ENCODE measurements around the gene EXO5.

GRCh38 chr1:40519517-40519916, 10.9 kb downstream of the EXO5 start:
- TF ChIP-seq CTCF (IDR thresholded peaks at IDR 0.05; ENCODE audit: borderline replicate concordance, extremely low read depth, low read length, poor library complexity, severe bottlenecking) (no peak), EZH2 (IDR thresholded peaks at IDR 0.05; ENCODE audit: borderline replicate concordance, low read depth, low read length, severe bottlenecking) (no peak)

Measured in DND-41 (cell line).